Activated naive CD4-positive, alpha-beta T cell treated with anti-CD3 and anti-CD28 coated beads, Interleukin-2, amount 50 U/mL, for 72 hours (primary cell): ENCODE data around the gene ANO2. TPM values are rescaled to one million over a fixed set of nuclear protein-coding genes. Genes with fewer than 3 reads are reported as not detected.
"Not testable (repeated sequence)": the region's sequence is repeated elsewhere in the genome, so short reads cannot be mapped to it uniquely, and the experiment has no call there.

Experiments
- ATAC-seq, 2 donors: fragments of 150-1000 bp; cut with Tn5 transposase; 2 replicates each; pipeline ENCODE4 v1.10.0; 2021; ENCODE audit warnings: mild to moderate bottlenecking in 2 of 2, moderate library complexity in 2 of 2
- DNase-seq, 2 donors: peaks; one replicate each; pipeline ENCODE4 v3.0.0; 2021 to 2022; ENCODE audit warnings: low spot score in 2 of 2
- H3K27ac Mint-ChIP-seq, 2 donors: one replicate each; pipeline ENCODE4 v1.8.0; 2022; ENCODE audit warnings: mild to moderate bottlenecking in 2 of 2, mixed read lengths in 2 of 2
- H3K36me3 Mint-ChIP-seq, 2 donors: one replicate each; pipeline ENCODE4 v1.8.0; 2022; ENCODE audit warnings: mixed read lengths in 2 of 2
- H3K9me3 Mint-ChIP-seq, 2 donors: one replicate each; pipeline ENCODE4 v1.8.0; 2022; ENCODE audit warnings: mixed read lengths in 2 of 2
- total RNA-seq, 2 donors: library from RNA; stranded (reverse); gene quantifications; one replicate each; pipeline ENCODE4 v1.2.3, GENCODE V29; 2022

Gene ANO2
- total RNA-seq, 2 donors from 2014 or later, result not detected

- no peak for ATAC-seq
These were observed 230.0 kb downstream of the ANO2 start for GRCh38 chr12:5715021-5715420.

GRCh38 chr12:5713599-5714081 lies 231.4 kb downstream of the ANO2 start:
- H3K27ac Mint-ChIP-seq, result no peak overlapping the region
- H3K9me3 Mint-ChIP-seq, result no peaks in the 10 kb centered on the region
- no peaks in the 10 kb centered on the region for H3K36me3 Mint-ChIP-seq
- ATAC-seq, result no peak
- DNase-seq, result no peak

More at GRCh38 chr12:5715021-5715420, 230.0 kb downstream of the ANO2 start:
- Mint-ChIP-seq H3K27ac (no peak overlapping the region), H3K9me3 (peaks cover 0 to 4% of the 10 kb centered on the region in 2 donors), H3K36me3 (no peaks in the 10 kb centered on the region)
- no peak for DNase-seq

- Mint-ChIP-seq H3K9me3 (peaks cover 0 to 4% of the 10 kb centered on the region in 2 donors), H3K36me3 (no peaks in the 10 kb centered on the region), H3K27ac (no peak overlapping the region)
- ATAC-seq (no peak), DNase-seq (no peak)
These were observed 234.7 kb downstream of the ANO2 start for GRCh38 chr12:5710260-5710878.

DNA sequence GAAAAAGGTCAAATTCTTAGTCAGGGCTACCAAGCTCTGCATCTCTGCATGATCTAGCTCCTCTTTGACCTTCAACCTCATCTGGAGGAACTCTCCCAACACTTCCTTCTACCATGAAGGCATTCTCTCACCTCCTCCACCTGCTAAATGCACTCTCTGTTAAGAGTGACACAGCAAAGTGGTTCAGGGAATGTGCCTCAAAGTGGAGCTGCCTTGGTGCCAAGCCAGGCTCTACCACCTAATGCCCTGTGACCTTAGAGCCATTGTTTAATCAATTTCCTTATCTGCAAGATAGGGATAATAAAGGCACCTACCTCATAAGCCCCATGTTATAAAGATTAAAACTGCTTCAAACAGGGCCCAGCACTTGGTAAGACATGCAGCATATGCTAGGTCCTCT lies 236.7 kb downstream of the ANO2 start:
- H3K36me3 Mint-ChIP-seq, result no peaks in the 10 kb centered on the region

GRCh38 chr12:5706247-5706646 lies 238.8 kb downstream of the ANO2 start:
- ATAC-seq (no peak), DNase-seq (no peak)
- Mint-ChIP-seq H3K27ac (peak overlapping the region in 1 of 2 donors; percentile 16), H3K36me3 (no peaks in the 10 kb centered on the region), H3K9me3 (peaks cover 0 to 4% of the 10 kb centered on the region in 2 donors)

More for the DNA sequence above, 236.7 kb downstream of the ANO2 start:
- Mint-ChIP-seq H3K27ac (no peak overlapping the region), H3K9me3 (peaks cover 0 to 4% of the 10 kb centered on the region in 2 donors)
- ATAC-seq, result no peak
- DNase-seq, result no peak

- H3K9me3 Mint-ChIP-seq, result peaks cover 0 to 4% of the 10 kb centered on the region in 2 donors
- DNase-seq, result no peak
- no peak for ATAC-seq
- no peaks in the 10 kb centered on the region for H3K36me3 Mint-ChIP-seq
- H3K27ac Mint-ChIP-seq, result peak overlapping the region in 1 of 2 donors; percentile 16
These were observed 239.3 kb downstream of the ANO2 start for GRCh38 chr12:5705791-5706190.

- DNase-seq (no peak), ATAC-seq (no peak)
- H3K36me3 Mint-ChIP-seq, result no peaks in the 10 kb centered on the region
- no peak overlapping the region for H3K27ac Mint-ChIP-seq
- H3K9me3 Mint-ChIP-seq, result peaks cover 3 to 4% of the 10 kb centered on the region in 2 donors
These were observed 250.2 kb downstream of the ANO2 start for GRCh38 chr12:5694759-5695409.

GRCh38 chr12:5692850-5693249 lies 252.2 kb downstream of the ANO2 start:
- DNase-seq (no peak), ATAC-seq (no peak)
- Mint-ChIP-seq H3K27ac (no peak overlapping the region), H3K9me3 (no peaks in the 10 kb centered on the region), H3K36me3 (no peaks in the 10 kb centered on the region)

DNA sequence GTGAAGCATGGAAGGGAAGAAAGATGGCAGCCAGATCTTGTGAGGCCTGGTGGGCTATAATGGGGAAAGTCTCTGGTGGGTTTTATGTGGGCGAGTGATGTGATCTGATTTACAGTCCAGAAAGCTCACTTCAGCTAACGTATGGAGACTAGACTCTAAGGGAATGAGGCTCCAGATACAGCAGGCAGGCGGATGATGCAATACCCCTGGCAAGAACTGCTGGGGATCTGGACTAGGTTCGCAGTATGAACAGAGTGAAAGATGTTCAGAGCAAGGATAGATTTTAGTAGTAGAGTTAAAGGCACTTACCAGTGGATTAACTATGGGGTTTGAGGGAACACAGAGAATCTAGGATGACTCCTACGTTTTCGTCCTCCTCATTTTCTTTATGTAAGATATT lies 253.1 kb downstream of the ANO2 start:
- Mint-ChIP-seq H3K9me3 (no peaks in the 10 kb centered on the region), H3K27ac (no peak overlapping the region)
- ATAC-seq, result no peak

GRCh38 chr12:5690240-5690639 lies 254.8 kb downstream of the ANO2 start:
- DNase-seq (no peak), ATAC-seq (no peak)
- Mint-ChIP-seq H3K36me3 (no peaks in the 10 kb centered on the region), H3K9me3 (no peaks in the 10 kb centered on the region), H3K27ac (no peak overlapping the region)

More for the DNA sequence above, 253.1 kb downstream of the ANO2 start:
- no peaks in the 10 kb centered on the region for H3K36me3 Mint-ChIP-seq
- DNase-seq, result no peak

DNA sequence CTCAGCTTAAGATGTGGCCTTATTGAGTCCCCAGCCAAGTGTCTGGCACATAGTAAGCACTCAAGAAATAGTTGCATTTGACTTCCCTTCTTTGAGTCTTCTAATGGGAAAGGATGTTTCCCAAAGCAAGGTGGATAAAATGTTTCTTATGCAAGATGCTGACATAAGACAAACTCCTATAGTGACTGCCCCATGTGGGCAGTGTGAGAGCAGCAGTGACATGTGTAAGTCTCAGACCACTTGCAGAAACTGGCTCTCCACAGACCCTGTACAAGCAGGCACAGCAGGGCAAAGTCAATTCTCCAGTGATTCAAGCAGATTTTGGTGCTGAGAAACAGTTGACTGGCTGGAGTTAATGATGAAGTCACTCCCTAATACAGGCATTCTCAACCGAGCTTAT lies 255.3 kb downstream of the ANO2 start:
- Mint-ChIP-seq H3K36me3 (no peaks in the 10 kb centered on the region), H3K27ac (no peak overlapping the region), H3K9me3 (no peaks in the 10 kb centered on the region)
- DNase-seq (no peak), ATAC-seq (no peak)

GRCh38 chr12:5688226-5688625 lies 256.8 kb downstream of the ANO2 start:
- DNase-seq (no peak), ATAC-seq (no peak)
- no peak overlapping the region for H3K27ac Mint-ChIP-seq
- no peaks in the 10 kb centered on the region for H3K36me3 Mint-ChIP-seq
- no peaks in the 10 kb centered on the region for H3K9me3 Mint-ChIP-seq

DNA sequence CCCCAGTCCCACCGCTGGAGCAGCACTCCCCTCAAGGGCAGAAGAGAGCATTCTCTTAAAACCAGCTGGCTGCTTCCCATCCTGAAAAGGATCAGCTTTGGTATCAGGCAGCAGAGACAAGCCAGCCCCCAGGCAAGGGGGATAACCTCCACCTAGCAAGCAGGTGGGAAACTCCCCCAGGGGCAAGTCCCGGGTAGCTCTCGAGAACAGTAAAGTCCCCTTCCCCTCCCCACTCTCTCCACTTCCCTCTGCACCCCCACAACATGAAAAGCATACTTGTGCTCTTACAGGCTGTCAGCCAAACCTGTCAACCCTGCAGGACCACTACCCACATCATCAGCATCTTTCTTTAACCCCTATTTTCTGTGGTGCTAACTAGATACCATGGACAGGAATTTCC lies 259.1 kb downstream of the ANO2 start:
- DNase-seq (no peak), ATAC-seq (no peak)
- H3K36me3 Mint-ChIP-seq, result no peaks in the 10 kb centered on the region
- H3K27ac Mint-ChIP-seq, result no peak overlapping the region
- H3K9me3 Mint-ChIP-seq, result no peaks in the 10 kb centered on the region

GRCh38 chr12:5684989-5685388 lies 260.1 kb downstream of the ANO2 start:
- ATAC-seq (no peak), DNase-seq (no peak)
- Mint-ChIP-seq H3K27ac (no peak overlapping the region), H3K9me3 (no peaks in the 10 kb centered on the region), H3K36me3 (no peaks in the 10 kb centered on the region)

GRCh38 chr12:5682581-5682980 lies 262.5 kb downstream of the ANO2 start:
- DNase-seq, result no peak
- Mint-ChIP-seq H3K36me3 (no peaks in the 10 kb centered on the region), H3K27ac (no peak overlapping the region), H3K9me3 (no peaks in the 10 kb centered on the region)
- ATAC-seq, result no peak

DNA sequence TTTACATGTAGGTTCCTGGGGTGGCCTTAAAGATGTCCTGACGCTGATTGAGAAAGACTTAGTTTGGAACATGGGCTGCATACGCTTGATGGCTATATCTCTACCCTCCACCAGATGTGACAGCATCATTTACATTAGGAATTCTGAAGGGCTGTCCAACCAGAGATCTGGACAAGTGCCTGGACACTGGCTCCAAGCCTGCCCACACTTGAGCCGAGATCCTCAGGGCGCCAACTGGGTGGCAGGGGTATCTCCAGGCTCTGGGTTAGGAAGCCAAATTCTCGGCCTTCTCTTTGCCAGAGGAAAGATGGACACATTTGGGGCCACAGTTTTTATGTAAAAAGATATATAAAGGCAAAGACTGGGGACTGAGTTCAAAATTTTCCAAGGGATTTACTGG lies 266.9 kb downstream of the ANO2 start:
- H3K27ac Mint-ChIP-seq, result no peak overlapping the region
- no peaks in the 10 kb centered on the region for H3K36me3 Mint-ChIP-seq
- DNase-seq, result no peak
- H3K9me3 Mint-ChIP-seq, result no peaks in the 10 kb centered on the region
- no peak for ATAC-seq

DNA sequence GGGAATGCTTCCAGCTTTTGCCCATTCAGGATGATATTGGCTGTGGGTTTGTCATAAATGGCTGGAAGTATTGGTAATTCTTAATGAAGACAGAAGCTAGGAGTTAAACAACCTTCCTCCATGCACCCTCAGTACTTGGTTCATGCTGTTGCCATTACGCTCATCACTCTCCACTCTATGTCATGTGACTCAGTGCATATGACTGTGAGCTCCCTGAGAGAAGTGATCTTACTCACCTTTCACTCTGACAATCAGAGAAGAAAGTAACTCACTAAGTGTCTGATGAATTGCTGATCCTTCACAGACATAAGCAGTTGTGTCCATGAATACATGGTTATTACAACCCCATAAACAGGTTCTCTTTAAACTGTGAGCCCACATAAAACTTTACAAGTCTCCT lies 275.4 kb downstream of the ANO2 start:
- DNase-seq, H3K36me3 Mint-ChIP-seq, H3K9me3 Mint-ChIP-seq, H3K27ac Mint-ChIP-seq: not testable (repeated sequence)
- ATAC-seq, result peak in 1 of 2 donors; percentile 70

DNA sequence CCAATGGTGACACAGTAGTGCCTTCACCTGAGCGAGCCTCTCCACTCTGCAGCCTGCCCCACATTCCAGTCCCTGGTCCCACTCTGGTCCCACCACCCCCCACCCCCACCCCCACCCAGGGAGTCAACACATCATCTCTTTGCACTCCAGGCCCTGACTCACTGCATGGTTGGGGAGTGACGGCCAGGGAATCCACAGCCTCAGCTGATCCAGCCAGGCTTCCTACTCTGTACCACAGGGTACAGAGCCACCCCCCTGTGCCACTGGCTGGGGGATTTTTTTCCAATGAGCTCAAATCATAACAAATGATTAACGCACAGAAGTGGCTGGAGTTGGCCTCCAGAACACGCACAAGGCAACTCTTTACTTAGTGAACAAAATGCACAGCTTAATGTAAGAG lies 279.4 kb downstream of the ANO2 start:
- ATAC-seq, result no peak
- Mint-ChIP-seq H3K9me3 (no peaks in the 10 kb centered on the region), H3K27ac (no peak overlapping the region), H3K36me3 (no peaks in the 10 kb centered on the region)
- no peak for DNase-seq
